ENCODE data around the gene KRT12. TPM values are rescaled to one million over a fixed set of nuclear protein-coding genes. Genes with fewer than 3 reads are reported as not detected.

KRT12 gene
- polyA plus RNA-seq, 1 experiment = not detected

DNA sequence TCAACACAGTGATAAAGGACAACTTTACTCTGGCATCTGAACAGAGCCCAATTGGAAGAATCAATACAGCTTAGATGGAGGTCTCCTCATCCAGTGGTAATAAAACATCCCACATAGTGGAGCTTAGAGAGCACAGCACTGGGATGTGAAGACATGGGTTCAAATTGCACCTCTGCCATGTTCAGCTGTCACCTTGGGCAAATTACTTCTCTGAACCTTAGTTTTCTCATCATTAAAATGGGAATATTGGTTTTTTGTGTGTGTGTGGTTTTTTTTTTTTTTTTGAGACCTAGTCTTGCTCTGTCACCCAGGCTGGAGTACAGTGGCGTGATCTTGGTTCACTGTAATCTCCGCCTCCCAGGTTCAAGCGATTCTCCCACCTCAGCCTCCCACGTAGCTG, 31.0 kb downstream of the KRT12 start:
- Histone ChIP-seq H3K4me3 (ENCODE audit: low read depth, low read length) (no peak overlapping the region), H3K36me3 (ENCODE audit: control insufficient read depth, insufficient read depth, low read length) (no peaks in the 10 kb centered on the region), H3K27me3 (ENCODE audit: control insufficient read depth, insufficient read depth, low read length) (no peaks in the 10 kb centered on the region)
- ChIA-PET POLR2A (no interaction called here), CTCF (no interaction called here)
- DNase-seq (ENCODE audit: low read depth) = no peak
- TF ChIP-seq, protein P1, sequence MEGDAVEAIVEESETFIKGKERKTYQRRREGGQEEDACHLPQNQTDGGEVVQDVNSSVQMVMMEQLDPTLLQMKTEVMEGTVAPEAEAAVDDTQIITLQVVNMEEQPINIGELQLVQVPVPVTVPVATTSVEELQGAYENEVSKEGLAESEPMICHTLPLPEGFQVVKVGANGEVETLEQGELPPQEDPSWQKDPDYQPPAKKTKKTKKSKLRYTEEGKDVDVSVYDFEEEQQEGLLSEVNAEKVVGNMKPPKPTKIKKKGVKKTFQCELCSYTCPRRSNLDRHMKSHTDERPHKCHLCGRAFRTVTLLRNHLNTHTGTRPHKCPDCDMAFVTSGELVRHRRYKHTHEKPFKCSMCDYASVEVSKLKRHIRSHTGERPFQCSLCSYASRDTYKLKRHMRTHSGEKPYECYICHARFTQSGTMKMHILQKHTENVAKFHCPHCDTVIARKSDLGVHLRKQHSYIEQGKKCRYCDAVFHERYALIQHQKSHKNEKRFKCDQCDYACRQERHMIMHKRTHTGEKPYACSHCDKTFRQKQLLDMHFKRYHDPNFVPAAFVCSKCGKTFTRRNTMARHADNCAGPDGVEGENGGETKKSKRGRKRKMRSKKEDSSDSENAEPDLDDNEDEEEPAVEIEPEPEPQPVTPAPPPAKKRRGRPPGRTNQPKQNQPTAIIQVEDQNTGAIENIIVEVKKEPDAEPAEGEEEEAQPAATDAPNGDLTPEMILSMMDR (IDR thresholded peaks at IDR 0.05; ENCODE audit: insufficient read depth, low read depth, low read length) = no peak

DNA sequence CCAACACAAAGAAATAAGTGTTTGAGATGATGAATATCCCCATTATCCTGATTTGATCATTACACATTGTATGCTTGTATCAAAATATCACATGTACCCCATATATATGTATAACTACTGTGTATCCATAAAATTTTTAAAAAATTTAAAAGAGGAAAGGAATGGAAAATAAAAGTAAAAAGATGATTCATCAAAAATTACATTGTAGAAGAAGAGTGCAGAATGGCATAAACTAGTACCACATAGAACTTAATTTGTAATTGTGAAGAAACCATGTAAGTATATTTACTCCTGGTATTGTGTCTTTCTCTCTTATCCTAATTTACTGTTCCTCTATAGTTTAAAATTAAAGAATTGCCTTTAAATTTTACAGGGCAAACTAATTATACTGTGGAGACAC, 33.1 kb downstream of the KRT12 start:
- ChIA-PET CTCF (no interaction called here), POLR2A (no interaction called here)
- Histone ChIP-seq H3K36me3 (ENCODE audit: control insufficient read depth, insufficient read depth, low read length) (no peaks in the 10 kb centered on the region), H3K27me3 (ENCODE audit: control insufficient read depth, insufficient read depth, low read length) (no peaks in the 10 kb centered on the region), H3K4me3 (ENCODE audit: low read depth, low read length) (no peak overlapping the region)
- DNase-seq (ENCODE audit: low read depth) = no peak
- TF ChIP-seq, protein P1 (IDR thresholded peaks at IDR 0.05; ENCODE audit: insufficient read depth, low read depth, low read length) = no peak

DNA sequence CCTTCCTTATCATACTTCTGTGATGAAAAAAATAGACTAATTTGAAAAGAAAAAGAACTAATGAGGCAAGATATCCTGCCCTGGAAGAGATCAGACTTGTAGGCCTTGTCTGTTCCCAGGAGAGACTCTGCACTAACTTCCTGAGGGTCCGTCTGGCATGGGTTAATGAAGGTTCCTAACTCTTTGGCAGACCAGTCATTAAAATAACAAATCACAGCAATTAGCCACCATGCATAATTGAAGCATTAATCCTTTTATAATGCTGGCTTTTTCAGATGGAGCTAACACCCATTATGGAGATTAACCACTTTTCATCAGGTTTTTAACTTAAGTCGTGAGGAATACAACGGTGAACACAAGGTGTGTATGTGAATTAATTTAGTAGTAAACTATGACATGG, 34.2 kb downstream of the KRT12 start:
- Histone ChIP-seq H3K27me3 (ENCODE audit: control insufficient read depth, insufficient read depth, low read length) (no peaks in the 10 kb centered on the region), H3K4me3 (ENCODE audit: low read depth, low read length) (no peak overlapping the region), H3K36me3 (ENCODE audit: control insufficient read depth, insufficient read depth, low read length) (no peaks in the 10 kb centered on the region)
- TF ChIP-seq, protein P1 (IDR thresholded peaks at IDR 0.05; ENCODE audit: insufficient read depth, low read depth, low read length) = no peak
- CTCF ChIA-PET = interaction anchor here (0.8 to 1.5 kb wide), 4 partner anchors 8 to 835 kb away, joined by 3 to 4 read pairs (median 3); no protein-coding TSS in a partner anchor
- POLR2A ChIA-PET = no interaction called here
- DNase-seq (ENCODE audit: low read depth) = no peak

DNA sequence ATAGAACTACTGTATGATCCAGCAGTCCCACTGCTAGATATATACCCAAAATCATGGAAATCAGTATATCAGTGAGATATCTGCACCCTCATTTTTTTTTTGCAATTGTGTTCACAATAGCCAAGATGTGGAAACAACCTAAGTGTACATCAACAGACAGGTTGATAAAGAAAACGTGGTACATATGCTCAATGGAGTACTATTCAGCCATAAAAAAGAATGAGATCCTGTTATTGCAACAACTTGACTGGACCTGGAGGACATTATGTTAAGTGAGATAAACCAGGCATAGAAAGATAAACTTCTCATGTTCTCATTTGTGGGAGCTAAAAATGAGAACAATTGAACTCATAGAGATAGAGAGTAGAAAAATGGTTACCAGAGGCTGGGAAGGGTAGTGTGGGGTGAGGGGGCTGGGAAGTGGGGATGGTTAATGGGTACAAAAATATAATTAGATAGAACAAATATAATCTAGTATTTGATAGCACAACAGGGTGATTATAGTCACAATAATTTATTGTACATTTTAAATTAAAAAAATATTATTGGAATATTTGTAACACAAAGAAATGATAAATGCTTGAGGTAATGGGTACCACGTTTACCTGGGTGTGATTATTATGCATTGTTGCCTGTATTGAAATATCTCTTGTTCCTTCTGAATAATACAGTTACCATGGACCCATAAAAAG, 36.8 kb downstream of the KRT12 start:
- Histone ChIP-seq H3K27me3 (ENCODE audit: control insufficient read depth, insufficient read depth, low read length) (no peaks in the 10 kb centered on the region), H3K36me3 (ENCODE audit: control insufficient read depth, insufficient read depth, low read length) (no peaks in the 10 kb centered on the region), H3K4me3 (ENCODE audit: low read depth, low read length) (no peak overlapping the region)
- CTCF ChIA-PET = no interaction called here
- POLR2A ChIA-PET = no interaction called here
- no peak for DNase-seq (ENCODE audit: low read depth)
- TF ChIP-seq, protein P1 (IDR thresholded peaks at IDR 0.05; ENCODE audit: insufficient read depth, low read depth, low read length) = no peak

DNA sequence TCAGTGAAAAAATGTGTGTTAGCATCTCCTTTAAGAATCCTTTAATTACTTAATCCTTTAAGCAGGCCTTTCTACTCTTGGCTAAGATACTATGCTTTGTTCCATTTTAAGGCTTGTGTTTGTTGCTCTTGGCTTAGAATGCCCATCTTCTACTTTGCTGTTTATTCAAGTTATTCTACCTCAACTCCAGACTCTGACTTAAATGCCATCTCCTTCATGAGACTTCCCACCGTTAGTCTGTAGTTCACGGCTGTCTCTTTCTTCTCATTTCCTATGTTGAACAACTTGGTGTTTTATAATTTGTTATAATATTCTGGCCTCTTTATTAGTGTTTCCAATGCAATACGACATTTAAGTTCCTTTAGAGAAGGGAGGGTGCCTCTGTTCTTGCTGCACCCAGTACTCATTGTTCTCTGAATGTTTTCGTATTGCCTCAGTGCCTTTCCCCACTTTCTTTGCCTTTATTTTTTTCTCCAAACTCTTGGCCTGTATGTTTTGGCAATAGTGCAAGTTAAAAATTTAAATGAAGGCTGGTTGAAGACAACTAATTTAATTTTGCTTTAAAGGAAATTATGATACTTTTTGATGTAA, 38.5 kb downstream of the KRT12 start:
- POLR2A ChIA-PET = no interaction called here

More for the DNA sequence above, 38.5 kb downstream of the KRT12 start:
- H3K27me3 ChIP-seq (ENCODE audit: control insufficient read depth, insufficient read depth, low read length) = no peaks in the 10 kb centered on the region
- TF ChIP-seq, protein P1 (IDR thresholded peaks at IDR 0.05; ENCODE audit: insufficient read depth, low read depth, low read length) = no peak
- DNase-seq (ENCODE audit: low read depth) = no peak
- CTCF ChIA-PET = no interaction called here
- no peak overlapping the region for H3K4me3 ChIP-seq (ENCODE audit: low read depth, low read length)
- no peaks in the 10 kb centered on the region for H3K36me3 ChIP-seq (ENCODE audit: control insufficient read depth, insufficient read depth, low read length)
